Neural progenitor cell (in vitro differentiated cells): ENCODE data around the gene SYTL4. TPM values are rescaled to one million over a fixed set of nuclear protein-coding genes. Genes with fewer than 3 reads are reported as not detected.

Experiments
- DNase-seq: peaks from one replicate; pipeline ENCODE4 v3.0.0-alpha.2; 2016; ENCODE audit warnings: low spot score
- H2AFZ ChIP-seq: fragments of 200-600 bp; sonication (generic); replicated peaks from 2 replicates; pipeline ENCODE4 v1.6.1; 2016; ENCODE audit warnings: antibody characterized with exemption
- H3F3A ChIP-seq: fragments of 200-600 bp; sonication (generic); 2 replicates; pipeline ENCODE4 v1.6.1; 2016; ENCODE audit warnings: antibody characterized with exemption, low read depth
- H3K27ac ChIP-seq: fragments of 200-600 bp; sonication (generic); 2 replicates; pipeline ENCODE4 v1.5.1; 2016; ENCODE audit warnings: mild to moderate bottlenecking
- H3K27me3 ChIP-seq: fragments of 200-600 bp; sonication (generic); 2 replicates; pipeline ENCODE4 v1.6.1; 2016; ENCODE audit warnings: mild to moderate bottlenecking, moderate library complexity
- H3K36me3 ChIP-seq: fragments of 200-600 bp; sonication (generic); 2 replicates; pipeline ENCODE4 v1.5.1; 2016
- H3K4me1 ChIP-seq: fragments of 200-600 bp; sonication (generic); 2 replicates; pipeline ENCODE4 v1.6.1; 2016; ENCODE audit warnings: mixed run types
- H3K4me2 ChIP-seq: fragments of 200-600 bp; sonication (generic); 2 replicates; pipeline ENCODE4 v1.6.1; 2016
- H3K4me3 ChIP-seq: fragments of 200-600 bp; sonication (generic); 2 replicates; pipeline ENCODE4 v1.5.1; 2016
- H3K79me2 ChIP-seq: fragments of 200-600 bp; sonication (generic); 2 replicates; pipeline ENCODE4 v1.6.1; 2016; ENCODE audit warnings: low read depth
- H3K9ac ChIP-seq: fragments of 200-600 bp; sonication (generic); 2 replicates; pipeline ENCODE4 v1.6.1; 2016
- H3K9me3 ChIP-seq: fragments of 200-600 bp; sonication (generic); 2 replicates; pipeline ENCODE4 v1.5.1; 2016; ENCODE audit warnings: low read depth
- H4K20me1 ChIP-seq: fragments of 200-600 bp; sonication (generic); 2 replicates; pipeline ENCODE4 v1.6.1; 2016; ENCODE audit warnings: low read depth
- H3K27ac Mint-ChIP-seq: 3 replicates; pipeline ENCODE4 v1.8.0; 2021; ENCODE audit warnings: mixed read lengths
- H3K27me3 Mint-ChIP-seq: 2 replicates; pipeline ENCODE4 v1.8.0; 2022; ENCODE audit warnings: low read depth, mild to moderate bottlenecking, inconsistent platforms, moderate library complexity, mixed read lengths; ENCODE audit not compliant: insufficient read depth
- H3K36me3 Mint-ChIP-seq: 3 replicates; pipeline ENCODE4 v1.8.0; 2021; ENCODE audit warnings: mixed read lengths
- H3K4me1 Mint-ChIP-seq: 3 replicates; pipeline ENCODE4 v1.8.0; 2021; ENCODE audit warnings: mixed read lengths
- H3K4me3 Mint-ChIP-seq: 3 replicates; pipeline ENCODE4 v1.8.0; 2021; ENCODE audit warnings: mild to moderate bottlenecking, moderate library complexity, mixed read lengths
- H3K9me3 Mint-ChIP-seq: 3 replicates; pipeline ENCODE4 v1.8.0; 2020; ENCODE audit warnings: mixed read lengths
- EZH2 ChIP-seq: fragments of 200-600 bp; sonication (generic); IDR thresholded peaks from 2 replicates; pipeline ENCODE4 v1.6.1; 2017; ENCODE audit warnings: antibody characterized with exemption, mild to moderate bottlenecking, moderate library complexity
- EZH2phosphoT487 ChIP-seq: fragments of 200-600 bp; sonication (generic); IDR thresholded peaks from 2 replicates; pipeline ENCODE4 v1.6.1; 2017; ENCODE audit warnings: antibody characterized with exemption
- total RNA-seq: library from RNA; depleted of rRNA; stranded (reverse); fragments of >200 nt; gene quantifications from 2 replicates; pipeline ENCODE4 v1.2.3, GENCODE V29; 2015; ENCODE audit warnings: low replicate concordance
- TF ChIP-seq, protein P1 (sequence below): fragments of 200-600 bp; sonication (generic); IDR thresholded peaks from 2 replicates; pipeline ENCODE4 v1.5.1; 2017; ENCODE audit warnings: antibody characterized with exemption, mild to moderate bottlenecking

SYTL4 gene
- total RNA-seq, 1 donor from 2014 or later: 0.39 TPM

DNA sequence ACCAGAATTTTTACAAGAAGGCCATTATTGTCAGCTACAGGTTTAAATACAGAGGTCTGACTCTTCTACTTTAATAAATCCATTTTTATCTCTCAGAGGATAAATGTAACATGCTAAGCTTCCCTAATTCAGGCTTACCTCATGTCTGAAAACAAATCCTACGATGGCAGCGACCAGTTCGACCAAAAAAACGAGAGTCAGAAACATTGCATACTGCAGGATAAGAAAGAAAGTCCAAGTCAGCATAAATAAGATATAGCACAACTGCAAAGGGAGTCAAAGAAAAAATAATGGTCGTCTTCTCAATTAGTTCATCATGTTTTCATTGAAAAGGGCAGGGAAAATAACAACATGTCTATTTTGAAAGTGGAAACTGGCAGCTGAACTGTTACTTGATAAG is 96.9 kb downstream of the SYTL4 start:
- Mint-ChIP-seq H3K4me1 (peaks cover 13% of the 10 kb centered on the region), H3K4me3 (peak overlapping the region; percentile 92), H3K36me3 (peaks cover 13% of the 10 kb centered on the region), H3K27me3 (peaks cover 2% of the 10 kb centered on the region), H3K9me3 (peaks cover 2% of the 10 kb centered on the region), H3K27ac (no peak overlapping the region)
- TF ChIP-seq EZH2phosphoT487: no peak
- TF ChIP-seq, protein P1, sequence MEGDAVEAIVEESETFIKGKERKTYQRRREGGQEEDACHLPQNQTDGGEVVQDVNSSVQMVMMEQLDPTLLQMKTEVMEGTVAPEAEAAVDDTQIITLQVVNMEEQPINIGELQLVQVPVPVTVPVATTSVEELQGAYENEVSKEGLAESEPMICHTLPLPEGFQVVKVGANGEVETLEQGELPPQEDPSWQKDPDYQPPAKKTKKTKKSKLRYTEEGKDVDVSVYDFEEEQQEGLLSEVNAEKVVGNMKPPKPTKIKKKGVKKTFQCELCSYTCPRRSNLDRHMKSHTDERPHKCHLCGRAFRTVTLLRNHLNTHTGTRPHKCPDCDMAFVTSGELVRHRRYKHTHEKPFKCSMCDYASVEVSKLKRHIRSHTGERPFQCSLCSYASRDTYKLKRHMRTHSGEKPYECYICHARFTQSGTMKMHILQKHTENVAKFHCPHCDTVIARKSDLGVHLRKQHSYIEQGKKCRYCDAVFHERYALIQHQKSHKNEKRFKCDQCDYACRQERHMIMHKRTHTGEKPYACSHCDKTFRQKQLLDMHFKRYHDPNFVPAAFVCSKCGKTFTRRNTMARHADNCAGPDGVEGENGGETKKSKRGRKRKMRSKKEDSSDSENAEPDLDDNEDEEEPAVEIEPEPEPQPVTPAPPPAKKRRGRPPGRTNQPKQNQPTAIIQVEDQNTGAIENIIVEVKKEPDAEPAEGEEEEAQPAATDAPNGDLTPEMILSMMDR: no peak
- TF ChIP-seq EZH2: no peak
- Histone ChIP-seq H3K4me3 (peak overlapping the region; percentile 73), H3K27me3 (no peaks in the 10 kb centered on the region), H2AFZ (no peak overlapping the region), H4K20me1 (no peaks in the 10 kb centered on the region), H3K9ac (no peak overlapping the region), H3K4me1 (peaks cover 6% of the 10 kb centered on the region), H3F3A (no peaks in the 10 kb centered on the region), H3K4me2 (peak overlapping the region; percentile 84), H3K79me2 (peaks cover 20% of the 10 kb centered on the region), H3K36me3 (peaks cover 14% of the 10 kb centered on the region), H3K9me3 (peaks cover 3% of the 10 kb centered on the region), H3K27ac (no peak overlapping the region)
- no peak for DNase-seq

DNA sequence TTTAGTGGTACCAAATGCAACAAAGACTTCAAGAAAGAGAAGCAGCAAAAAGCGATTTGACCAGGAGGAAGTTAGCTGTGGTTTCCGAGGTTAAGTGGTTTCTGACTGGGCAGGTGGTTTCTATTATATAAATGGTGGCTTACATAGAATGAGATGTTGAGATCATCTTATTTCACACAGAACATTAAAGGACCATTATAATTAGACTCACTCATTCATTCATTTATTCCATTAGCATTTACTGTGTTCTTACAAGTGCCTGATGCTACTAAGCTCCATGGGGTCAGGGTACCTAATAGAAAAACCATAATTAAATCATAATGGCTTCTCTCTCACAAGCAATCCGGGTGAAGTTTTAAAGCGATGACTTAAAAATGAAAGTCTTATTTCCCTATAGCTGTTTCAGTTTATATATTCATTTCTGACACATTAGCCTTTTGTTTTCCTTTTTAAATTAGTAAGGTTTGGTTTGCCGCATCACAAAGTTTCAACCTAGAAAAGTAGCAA is 105.9 kb downstream of the SYTL4 start:
- TF ChIP-seq EZH2phosphoT487 (no peak), EZH2 (no peak)
- TF ChIP-seq, protein P1: no peak
- Histone ChIP-seq H3K27me3 (no peaks in the 10 kb centered on the region), H3K9me3 (peaks cover 3% of the 10 kb centered on the region), H2AFZ (no peak overlapping the region), H3K4me1 (no peaks in the 10 kb centered on the region), H3K27ac (no peak overlapping the region), H3K79me2 (no peaks in the 10 kb centered on the region), H3K36me3 (no peaks in the 10 kb centered on the region), H3K4me2 (no peak overlapping the region), H3K9ac (no peak overlapping the region), H4K20me1 (no peaks in the 10 kb centered on the region), H3F3A (no peaks in the 10 kb centered on the region), H3K4me3 (no peak overlapping the region)
- Mint-ChIP-seq H3K36me3 (peaks cover 10% of the 10 kb centered on the region), H3K27ac (no peak overlapping the region), H3K27me3 (no peaks in the 10 kb centered on the region), H3K9me3 (no peaks in the 10 kb centered on the region), H3K4me1 (peaks cover 4% of the 10 kb centered on the region), H3K4me3 (no peak overlapping the region)
- no peak for DNase-seq

Other genes with a start within 250 kb of the SYTL4 start
- gene TNMD, start 147.2 kb downstream of the SYTL4 start, total RNA-seq: not detected in 2 replicates
- 138 and 205 TPM in 2 replicates for gene TSPAN6, start 95.3 kb downstream of the SYTL4 start, total RNA-seq
- 0.11 TPM in 1 of 2 replicates, not detected in the other for gene SRPX2, start 87.9 kb downstream of the SYTL4 start, total RNA-seq
- gene CSTF2, start 88.3 kb upstream of the SYTL4 start, total RNA-seq: 19.8 and 22.2 TPM in 2 replicates
- gene NOX1, start 142.2 kb upstream of the SYTL4 start, total RNA-seq: not detected in 2 replicates
- gene XKRX, start 196.8 kb upstream of the SYTL4 start, total RNA-seq: 1.4 and 1.5 TPM in 2 replicates
- gene ARL13A, start 237.6 kb upstream of the SYTL4 start, total RNA-seq: 0.36 TPM in 1 of 2 replicates, not detected in the other